ENCODE results near the gene GBGT1.
"Not testable (repeated sequence)": the region's sequence is repeated elsewhere in the genome, so short reads cannot be mapped to it uniquely, and the experiment has no call there.

GBGT1 gene

DNA sequence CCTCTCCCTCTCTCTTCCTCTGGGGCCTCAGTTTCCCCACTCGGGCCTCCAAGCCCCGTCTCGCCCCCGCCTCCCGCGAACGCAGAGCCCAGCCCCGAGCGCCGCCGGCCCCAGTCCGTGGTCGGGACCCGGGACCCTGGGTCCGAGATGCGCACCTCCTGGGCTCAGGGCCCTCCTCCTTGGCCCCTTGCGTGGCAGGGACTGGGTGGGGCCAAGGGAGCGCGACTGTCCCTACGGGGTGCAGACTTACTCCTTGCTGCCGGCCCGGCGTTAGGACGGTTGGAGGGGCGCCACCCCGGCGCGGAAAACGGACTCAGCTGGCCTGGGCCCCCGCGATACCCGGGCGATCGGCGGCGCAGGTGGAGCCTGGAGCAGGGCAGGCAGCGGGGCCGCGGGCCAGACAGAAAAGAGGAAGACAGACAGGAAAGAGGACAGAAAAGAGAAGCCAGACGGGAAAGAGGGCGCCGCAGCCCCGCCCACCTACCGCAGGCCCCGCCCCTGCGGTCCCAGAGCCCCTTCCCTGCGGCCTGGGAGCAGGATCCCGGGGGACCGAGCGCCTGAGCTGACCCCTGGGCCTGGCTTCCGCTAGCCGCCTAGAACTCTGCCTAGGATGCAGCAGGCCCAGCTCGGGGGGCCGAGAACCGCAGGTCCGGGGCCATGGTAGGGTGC is at the start of gene GBGT1:
Gene GBGT1, minus strand, starts transcription at position 411 of the 669 bp plus-strand sequence. CDS start 1,502 bp downstream, outside the sequence.
- DNase-seq = peak; percentile 36

GRCh38 chr9:133210609-133211008 is 46.9 kb upstream of the GBGT1 start:
- no peak for DNase-seq

GRCh38 chr9:133210202-133210532 is 46.5 kb upstream of the GBGT1 start:
- no peak for DNase-seq

GRCh38 chr9:133209327-133210201 is 45.9 kb upstream of the GBGT1 start:
- DNase-seq = not testable (repeated sequence)

DNA sequence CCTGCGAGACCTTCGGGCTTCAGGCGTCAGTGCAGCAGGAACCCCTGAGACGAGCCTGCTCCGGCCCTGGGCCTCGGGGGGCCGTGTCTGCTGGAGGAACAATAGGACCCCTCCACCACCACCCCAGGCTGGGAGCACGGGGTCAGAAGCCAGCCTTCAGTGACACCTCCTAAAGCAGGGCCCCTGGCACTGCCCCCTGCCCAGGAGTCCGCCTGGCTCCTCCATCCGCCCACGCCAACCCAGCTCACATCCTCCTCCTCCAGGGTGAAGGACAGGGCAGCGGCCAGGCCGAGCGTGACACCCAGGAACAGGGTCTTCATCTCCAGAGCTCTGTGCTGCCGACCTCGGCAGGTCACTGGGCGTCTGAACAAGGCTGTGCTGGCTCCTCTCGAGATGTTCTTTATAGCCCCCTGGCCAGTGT is 45.2 kb upstream of the GBGT1 start, which contains the start of gene OBP2B:
Gene OBP2B, minus strand, starts transcription at position 371 of the 421 bp plus-strand sequence. Its CDS starts 51 bp downstream, at position 320.
- not testable (repeated sequence) for DNase-seq

- DNase-seq = not testable (repeated sequence)
Observed at GRCh38 chr9:133208171-133208879, 44.6 kb upstream of the GBGT1 start.

GRCh38 chr9:133207540-133208170 is 43.9 kb upstream of the GBGT1 start:
- DNase-seq = no peak

GRCh38 chr9:133207021-133207531 is 43.4 kb upstream of the GBGT1 start:
- no peak for DNase-seq

DNA sequence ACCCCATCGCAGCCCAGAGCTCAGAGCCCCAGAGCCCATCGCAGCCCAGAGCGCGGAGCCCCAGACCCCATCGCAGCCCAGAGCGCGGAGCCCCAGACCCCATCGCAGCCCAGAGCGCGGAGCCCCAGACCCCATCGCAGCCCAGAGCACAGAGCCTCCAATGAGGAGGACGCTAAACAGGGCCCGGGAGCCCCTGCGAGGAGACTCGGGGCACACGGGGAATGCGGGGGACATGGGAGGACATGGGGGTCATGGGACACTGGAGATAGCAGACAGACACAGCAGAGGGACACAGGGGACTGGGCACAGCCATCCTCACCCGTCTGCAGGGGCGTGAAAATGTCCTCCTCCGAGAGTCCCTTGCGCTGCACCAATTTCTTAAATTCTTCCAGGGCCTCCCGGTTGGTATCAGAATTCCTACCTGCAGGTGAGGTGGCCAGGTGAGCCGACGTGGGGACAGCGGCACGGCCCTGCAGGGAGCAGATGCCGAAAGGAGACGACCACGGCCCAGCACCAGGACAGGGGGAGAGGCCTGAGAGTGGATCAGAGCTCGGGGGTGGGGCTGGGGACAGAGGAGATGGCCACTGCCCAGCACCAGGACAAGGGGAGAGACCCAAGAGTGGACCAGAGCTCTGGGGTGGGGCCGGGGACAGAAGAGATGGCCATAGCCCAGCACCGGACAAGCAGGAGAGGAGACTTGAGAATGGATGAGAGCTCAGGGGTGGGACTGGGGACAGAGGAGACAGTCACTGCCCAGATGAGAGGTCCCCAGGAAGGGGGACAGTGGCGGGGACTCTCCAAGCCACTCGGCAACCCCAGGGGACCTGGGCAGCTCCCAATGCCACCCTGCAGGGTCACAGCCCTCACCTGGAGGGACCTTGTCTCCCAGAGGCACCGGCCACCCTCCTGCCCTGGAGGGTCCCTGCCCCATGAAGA is 42.5 kb upstream of the GBGT1 start:
- no peak for DNase-seq

GRCh38 chr9:133205481-133205887 is 41.8 kb upstream of the GBGT1 start:
- not testable (repeated sequence) for DNase-seq

DNA sequence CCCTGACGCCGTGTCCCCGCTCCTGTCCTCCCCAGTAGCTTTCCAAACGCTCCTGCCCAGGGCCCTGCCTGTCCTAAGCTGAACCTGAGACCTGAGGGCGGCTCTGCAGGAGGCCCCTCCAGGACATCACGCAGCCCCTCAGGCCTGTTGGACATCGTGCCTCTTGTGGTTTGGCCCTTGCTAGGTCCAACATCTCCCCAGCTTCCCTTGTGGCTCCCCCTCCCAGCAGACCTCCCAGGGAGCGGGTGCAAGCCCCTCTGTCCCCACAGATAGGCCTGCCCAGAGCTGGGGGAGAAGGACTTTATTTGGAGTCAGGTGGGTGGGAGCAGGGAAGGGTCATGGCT is 41.3 kb upstream of the GBGT1 start:
- no peak for DNase-seq

- DNase-seq = no peak
Observed at GRCh38 chr9:133204335-133204992, 40.8 kb upstream of the GBGT1 start.

DNA sequence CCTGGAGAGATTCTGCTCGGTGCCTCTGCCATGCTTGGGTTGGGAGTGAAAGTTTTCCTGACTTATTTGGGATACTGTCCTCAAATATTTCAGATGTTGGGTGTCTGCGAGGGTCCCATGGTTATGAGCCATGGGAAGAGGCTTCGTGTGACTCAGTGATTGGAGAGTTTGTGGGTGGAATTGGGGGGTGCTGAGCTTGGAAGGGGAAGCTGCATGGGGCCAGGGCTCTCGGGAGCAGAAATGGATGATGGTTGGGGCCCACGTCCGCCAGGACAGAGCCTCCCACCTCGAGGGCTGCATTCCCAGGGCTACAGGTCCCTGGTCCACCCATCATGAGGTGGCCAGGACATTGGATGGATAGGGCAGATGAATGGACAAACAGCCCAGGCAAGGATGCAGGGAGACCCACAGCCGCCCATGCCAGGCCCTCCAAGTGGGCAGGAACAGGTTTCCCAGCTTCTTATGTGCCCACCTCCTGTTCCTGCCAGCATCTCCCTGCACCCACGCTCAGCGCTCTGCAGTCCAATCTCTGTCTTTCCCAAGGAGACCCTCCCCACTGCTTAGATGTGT is 39.9 kb upstream of the GBGT1 start:
- DNase-seq = no peak

- DNase-seq = no peak
Observed at GRCh38 chr9:133202688-133203453, 39.2 kb upstream of the GBGT1 start.

GRCh38 chr9:133202145-133202513 is 38.4 kb upstream of the GBGT1 start:
- no peak for DNase-seq

- no peak for DNase-seq
Observed at GRCh38 chr9:133201424-133202144, 37.9 kb upstream of the GBGT1 start.

DNA sequence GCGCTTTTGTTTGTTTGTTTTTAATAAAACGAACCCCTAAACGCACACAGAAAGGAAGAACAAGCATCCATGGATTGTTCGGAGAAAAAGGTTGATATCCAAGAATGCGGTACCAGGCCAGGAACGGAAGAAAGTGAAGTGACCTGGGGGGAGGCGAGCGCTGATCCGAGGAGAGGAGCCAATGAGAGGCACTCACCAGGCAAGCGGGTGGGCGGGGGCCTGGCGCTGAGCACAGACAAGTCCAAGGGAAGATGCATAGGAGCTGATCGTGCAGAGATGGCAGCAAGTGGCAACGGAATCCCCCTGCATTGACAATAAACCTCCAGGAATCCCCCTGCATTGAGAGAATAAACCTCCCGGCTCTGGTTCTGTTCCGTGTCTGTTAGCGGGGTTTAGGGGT is 36.9 kb upstream of the GBGT1 start:
- DNase-seq = no peak

DNA sequence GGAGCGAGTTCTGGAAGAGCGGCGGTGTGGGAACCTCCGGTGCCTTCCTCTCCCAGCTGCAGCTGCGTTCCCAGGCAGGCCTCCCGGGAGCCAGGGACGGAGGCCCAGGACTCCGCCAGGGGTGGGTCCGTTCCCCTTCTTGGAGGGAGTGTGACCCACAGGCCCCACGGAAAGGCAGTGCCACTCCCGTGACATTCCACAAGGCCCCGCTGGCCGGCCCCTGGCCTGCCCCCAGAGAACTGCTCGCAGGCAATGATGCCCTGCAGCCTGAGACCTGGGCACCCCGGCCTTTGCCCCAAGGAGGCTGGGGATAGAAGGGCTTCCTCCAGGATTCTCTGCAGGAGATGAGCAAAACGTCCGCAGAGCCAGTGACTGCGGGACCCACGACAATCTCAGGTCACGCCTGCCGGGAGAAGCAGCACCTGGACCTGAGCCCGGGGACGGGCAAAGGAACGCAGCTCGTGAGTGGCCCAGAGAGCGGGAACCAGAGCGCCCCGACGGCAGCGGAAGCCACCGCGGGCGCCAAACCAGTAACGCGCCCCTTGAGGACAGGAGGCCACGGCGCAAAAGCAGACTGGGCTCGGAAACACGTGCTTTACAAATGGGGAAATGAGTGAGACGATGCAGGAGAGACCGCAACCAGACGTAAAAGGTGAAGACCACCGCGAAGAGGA is 36.1 kb upstream of the GBGT1 start:
- peak; percentile 7 for DNase-seq

GRCh38 chr9:133195029-133195428 is 31.3 kb upstream of the GBGT1 start:
- no peak for DNase-seq

All from fibroblast of skin of right biceps (primary cell).